HG02973 (cell line): ENCODE data around the gene HIPK2.
A peak's percentile ranks its signal among the peaks of the same experiment; 100 is the strongest.

ENCODE experiments used
- ATAC-seq: cut with Tn5 transposase; IDR thresholded peaks from one replicate; pipeline ENCODE4 v1.9.1; 2021; ENCODE audit warnings: moderate library complexity; ENCODE audit not compliant: unreplicated experiment

Gene HIPK2

GRCh38 chr7:139737221-139738100, 40.3 kb downstream of the HIPK2 start:
- no peak for ATAC-seq

GRCh38 chr7:139735912-139736595, 41.7 kb downstream of the HIPK2 start:
- ATAC-seq, result no peak

- no peak for ATAC-seq
Measured at GRCh38 chr7:139735466-139735865, 42.3 kb downstream of the HIPK2 start.

GRCh38 chr7:139734395-139734794, 43.4 kb downstream of the HIPK2 start:
- no peak for ATAC-seq

- no peak for ATAC-seq
Measured at GRCh38 chr7:139733751-139734150, 44.0 kb downstream of the HIPK2 start.

- ATAC-seq, result no peak
Measured at GRCh38 chr7:139732471-139733167, 45.2 kb downstream of the HIPK2 start.

GRCh38 chr7:139731802-139732470, 45.9 kb downstream of the HIPK2 start:
- no peak for ATAC-seq

GRCh38 chr7:139730746-139731612, 46.8 kb downstream of the HIPK2 start:
- ATAC-seq, result peak; percentile 75

GRCh38 chr7:139728203-139728602, 49.6 kb downstream of the HIPK2 start:
- no peak for ATAC-seq

GRCh38 chr7:139727151-139727705, 50.6 kb downstream of the HIPK2 start:
- no peak for ATAC-seq

- no peak for ATAC-seq
Measured at GRCh38 chr7:139726485-139726869, 51.3 kb downstream of the HIPK2 start.

- no peak for ATAC-seq
Measured at GRCh38 chr7:139725858-139726484, 51.8 kb downstream of the HIPK2 start.

GRCh38 chr7:139725077-139725476, 52.7 kb downstream of the HIPK2 start:
- peak; percentile 76 for ATAC-seq

- no peak for ATAC-seq
Measured at GRCh38 chr7:139722604-139723003, 55.2 kb downstream of the HIPK2 start.

- no peak for ATAC-seq
Measured at GRCh38 chr7:139721821-139722220, 56.0 kb downstream of the HIPK2 start.

GRCh38 chr7:139721417-139721816, 56.4 kb downstream of the HIPK2 start:
- no peak for ATAC-seq

GRCh38 chr7:139720705-139721231, 57.0 kb downstream of the HIPK2 start:
- no peak for ATAC-seq

- ATAC-seq, result no peak
Measured at GRCh38 chr7:139720186-139720585, 57.6 kb downstream of the HIPK2 start.

GRCh38 chr7:139718859-139719258, 58.9 kb downstream of the HIPK2 start:
- ATAC-seq, result no peak
